Liver (tissue), 3 donors: ENCODE measurements around the gene PPA2.

Experiments used
- ATF3 ChIP-seq: IDR thresholded peaks from 2 replicates; pipeline ENCODE4 v1.6.1; 2016; ENCODE audit warnings: antibody characterized with exemption
- CTCF ChIP-seq: fragments of 150-350 bp; IDR thresholded peaks from 2 replicates; pipeline ENCODE4 v1.5.1; 2017; ENCODE audit warnings: improper control_type of control experiment, low read depth, low read length; ENCODE audit not compliant: missing input control
- FOXA1 ChIP-seq: IDR thresholded peaks from 2 replicates; pipeline ENCODE4 v1.6.1; 2016; ENCODE audit warnings: antibody characterized with exemption
- JUND ChIP-seq, 2 donors: IDR thresholded peaks; 2 replicates each; pipeline ENCODE4 v1.6.1; 2016; ENCODE audit warnings: antibody characterized with exemption in 2 of 2
- MAX ChIP-seq: IDR thresholded peaks from 2 replicates; pipeline ENCODE4 v1.6.1; 2016; ENCODE audit warnings: antibody characterized with exemption
- RXRA ChIP-seq, 2 donors: IDR thresholded peaks; 2 replicates each; pipeline ENCODE4 v1.6.1; 2017 to 2018; ENCODE audit warnings: antibody characterized with exemption in 2 of 2, mild to moderate bottlenecking in 1 of 2
- SP1 ChIP-seq: IDR thresholded peaks from 2 replicates; pipeline ENCODE4 v1.6.1; 2018; ENCODE audit warnings: antibody characterized with exemption, mild to moderate bottlenecking
- TAF1 ChIP-seq: conservative IDR thresholded peaks from 2 replicates; pipeline ENCODE4 v1.6.1; 2016; ENCODE audit warnings: antibody characterized with exemption, mild to moderate bottlenecking
- ZBTB33 ChIP-seq: IDR thresholded peaks from 2 replicates; pipeline ENCODE4 v1.6.1; 2016; ENCODE audit warnings: antibody characterized with exemption
- donor health status: healthy.
- donor health status: healthy.

- TF ChIP-seq CTCF (no peak), ATF3 (no peak), JUND (IDR thresholded peaks at IDR 0.05) (no peak), MAX (no peak), TAF1 (no peak), FOXA1 (no peak), RXRA (IDR thresholded peaks at IDR 0.05) (no peak), SP1 (no peak), ZBTB33 (no peak)
These were observed 21.8 kb upstream of the PPA2 start for GRCh38 chr4:105495667-105496066.
